GM18507 (cell line): ENCODE data around the gene PRKCQ.

Source experiments
- DNase-seq: peaks from one replicate; pipeline ENCODE4 v3.0.0; 2011; ENCODE audit warnings: low read depth; ENCODE audit not compliant: insufficient read length; ENCODE audit errors: extremely low spot score
- FAIRE-seq: peaks from 2 replicates; lab custom pipeline; 2011; peaks lifted over from hg19 to GRCh38; lab: Jason Lieb, UNC

PRKCQ gene

GRCh38 chr10:6576326-6576725 is 3.8 kb downstream of the PRKCQ start:
- peak; percentile 45 for FAIRE-seq

GRCh38 chr10:6574664-6575176 is 5.4 kb downstream of the PRKCQ start:
- DNase-seq (no peak), FAIRE-seq (no peak)

More at GRCh38 chr10:6576326-6576725, 3.8 kb downstream of the PRKCQ start:
- DNase-seq = no peak

- FAIRE-seq = no peak
- no peak for DNase-seq
These were observed 9.2 kb downstream of the PRKCQ start for GRCh38 chr10:6570893-6571292.

- FAIRE-seq (no peak), DNase-seq (no peak)
These were observed 10.8 kb downstream of the PRKCQ start for GRCh38 chr10:6569259-6569658.

DNA sequence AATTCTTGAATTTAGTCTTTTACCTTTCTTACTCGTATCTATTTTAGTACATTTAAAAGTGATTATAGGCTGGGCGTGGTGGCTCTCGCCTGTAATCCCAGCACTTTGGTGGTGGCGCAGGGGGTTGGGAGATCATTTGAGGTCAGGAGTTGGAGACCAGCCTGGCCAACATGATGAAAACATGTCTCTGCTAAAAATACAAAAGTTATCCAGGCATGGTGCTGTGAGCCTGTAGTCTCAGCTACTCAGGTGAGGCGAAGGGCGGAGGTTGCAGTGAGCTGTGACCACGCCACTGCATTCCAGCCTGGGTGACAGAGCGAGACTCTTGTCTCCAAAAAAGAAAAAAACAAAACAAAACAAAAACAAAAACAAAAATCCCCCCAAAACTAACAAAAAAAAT is 12.2 kb downstream of the PRKCQ start:
- DNase-seq = no peak

DNA sequence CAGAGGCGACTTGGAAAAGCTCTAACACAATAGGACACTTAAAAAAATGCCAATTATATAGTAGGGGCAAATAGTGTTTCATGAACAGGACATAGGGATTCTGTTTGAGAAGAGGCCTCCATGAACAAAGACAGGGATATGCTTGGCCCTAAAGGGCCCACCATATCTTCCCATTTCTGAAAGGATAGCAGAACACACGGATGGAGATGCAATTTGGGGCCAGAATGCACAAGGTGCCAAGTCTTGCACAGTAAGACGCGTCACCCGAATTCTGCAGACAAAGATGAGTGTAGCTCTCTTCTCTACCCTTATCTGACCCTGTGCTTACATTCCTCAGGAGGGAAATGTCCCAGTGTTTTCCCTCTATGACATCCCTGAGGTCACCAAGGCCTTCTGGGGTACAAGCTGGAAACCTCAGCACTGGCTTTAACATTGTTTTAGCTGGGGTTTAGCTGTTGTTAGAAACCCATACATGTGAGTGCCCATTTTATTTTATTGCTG is 12.8 kb downstream of the PRKCQ start:
- DNase-seq (no peak), FAIRE-seq (no peak)

More for the DNA sequence above, 12.2 kb downstream of the PRKCQ start:
- no peak for FAIRE-seq

- FAIRE-seq (no peak), DNase-seq (no peak)
These were observed 14.5 kb downstream of the PRKCQ start for GRCh38 chr10:6565588-6565987.

DNA sequence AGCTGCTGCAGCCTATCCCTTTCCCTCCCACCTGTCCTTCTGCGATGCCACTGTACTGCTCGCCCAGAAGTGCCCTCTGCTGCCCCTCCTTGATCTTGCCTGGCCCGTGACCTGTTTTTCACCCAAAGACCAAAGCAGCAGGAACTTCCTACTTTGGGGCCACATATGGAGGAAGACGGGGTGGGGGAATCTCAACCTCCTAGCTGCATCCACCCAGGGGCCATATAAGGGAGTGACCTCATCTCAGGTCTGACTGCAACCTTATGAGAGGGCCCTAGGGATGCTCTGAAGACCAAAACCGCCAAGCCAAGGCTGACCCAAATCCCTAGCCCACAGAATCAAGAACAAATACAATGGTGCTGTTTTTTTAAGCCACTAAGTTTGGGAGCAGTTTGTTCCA is 15.7 kb downstream of the PRKCQ start:
- no peak for FAIRE-seq
- DNase-seq = no peak

DNA sequence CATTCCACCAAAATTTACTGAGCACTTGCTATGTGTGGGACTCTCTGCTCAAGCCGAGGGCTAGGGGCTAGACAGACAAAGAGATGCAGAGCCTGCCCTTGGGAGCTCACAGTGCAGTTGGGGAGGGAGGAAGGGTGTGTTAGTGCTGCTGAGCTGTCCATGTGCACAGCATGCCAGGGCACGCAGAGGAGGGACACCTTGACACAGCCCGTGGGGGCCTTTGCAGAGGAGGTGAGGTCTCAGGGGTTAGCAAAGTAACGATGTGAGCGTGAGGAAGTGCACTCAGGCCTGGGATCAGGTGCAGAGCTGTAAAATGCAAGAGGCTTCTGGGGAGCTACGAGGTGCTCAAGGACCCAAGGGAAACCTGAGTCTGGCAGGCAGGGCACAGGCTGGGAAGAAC is 16.3 kb downstream of the PRKCQ start:
- DNase-seq (no peak), FAIRE-seq (no peak)

GRCh38 chr10:6563075-6563474 is 17.0 kb downstream of the PRKCQ start:
- DNase-seq (no peak), FAIRE-seq (no peak)

GRCh38 chr10:6562221-6562620 is 17.9 kb downstream of the PRKCQ start:
- FAIRE-seq (no peak), DNase-seq (no peak)

DNA sequence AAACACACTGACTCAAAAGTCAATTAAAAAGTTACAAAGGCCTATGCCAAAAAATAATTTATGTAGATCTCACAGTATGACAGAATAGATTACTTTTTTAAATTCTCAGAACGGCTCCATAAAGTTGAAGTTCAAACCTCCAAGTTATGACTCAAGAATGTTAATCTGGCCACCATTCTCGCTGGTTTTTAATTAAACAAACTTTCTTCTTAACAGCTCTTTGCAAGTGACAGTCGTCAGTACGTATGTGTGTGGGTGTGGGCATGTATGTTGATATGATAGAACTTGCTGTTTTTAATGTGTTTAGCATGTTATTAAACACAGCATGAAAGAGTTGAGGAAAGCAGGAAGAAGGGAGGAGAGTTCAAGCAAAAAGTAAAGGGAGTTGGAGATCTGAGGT is 18.5 kb downstream of the PRKCQ start:
- DNase-seq (no peak), FAIRE-seq (no peak)

DNA sequence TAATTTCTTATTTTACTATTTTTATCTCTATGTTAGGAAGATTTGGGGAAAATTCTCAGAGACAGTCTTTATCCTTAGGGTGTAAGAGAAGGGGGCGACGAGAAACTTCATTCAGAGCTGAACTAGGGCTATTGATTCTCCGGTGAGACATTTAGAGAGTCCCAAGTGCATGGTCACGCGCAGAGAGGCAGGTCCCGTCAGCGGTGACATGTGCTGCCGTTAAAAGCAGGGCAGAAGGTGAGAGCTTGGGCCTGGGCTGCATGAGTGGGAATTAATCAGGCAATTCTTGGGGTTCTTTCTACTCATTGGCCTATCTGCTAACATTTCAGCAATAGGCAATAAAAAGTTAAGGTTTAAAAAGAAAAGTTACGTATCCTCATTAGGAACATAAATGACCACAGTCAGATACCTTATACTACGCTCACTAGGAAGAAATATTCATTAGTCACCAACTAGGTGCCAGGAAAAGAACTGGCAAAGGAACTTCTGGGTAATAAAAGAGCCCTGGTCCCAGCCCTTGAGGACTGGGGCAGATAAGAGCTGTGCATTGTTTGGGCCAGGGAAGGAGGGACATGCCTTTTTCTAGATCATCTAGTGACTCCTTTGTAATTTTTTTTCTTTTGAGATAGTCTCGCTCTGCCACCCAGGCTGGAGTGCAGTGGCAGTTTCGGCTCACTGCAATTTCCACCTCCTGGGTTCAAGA is 21.2 kb downstream of the PRKCQ start:
- DNase-seq (no peak), FAIRE-seq (no peak)

DNA sequence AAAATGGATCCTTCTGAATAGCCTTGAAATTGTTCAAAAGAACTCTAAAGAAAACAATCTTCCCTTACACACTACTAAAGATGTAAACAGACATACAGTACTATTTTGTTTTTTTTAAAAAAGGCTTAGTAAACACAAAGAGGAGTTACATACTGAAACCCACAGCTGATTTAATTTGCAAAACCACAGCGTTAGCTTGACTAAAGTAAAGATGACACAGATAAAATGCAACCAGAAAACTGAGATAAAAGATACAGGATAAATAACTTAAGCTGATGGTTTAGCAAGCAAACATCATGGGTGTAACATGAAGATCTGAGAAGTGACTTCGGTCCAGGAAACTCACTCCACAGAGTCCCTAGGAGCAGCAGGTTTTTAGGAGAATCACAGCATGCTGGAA is 21.8 kb downstream of the PRKCQ start:
- DNase-seq (no peak), FAIRE-seq (no peak)

GRCh38 chr10:6553937-6554336 is 26.1 kb downstream of the PRKCQ start:
- FAIRE-seq (no peak), DNase-seq (no peak)

- no peak for DNase-seq
- FAIRE-seq = peak; percentile 69
These were observed 36.6 kb downstream of the PRKCQ start for GRCh38 chr10:6543431-6544005.

- no peak for DNase-seq
- FAIRE-seq = no peak
These were observed 37.1 kb downstream of the PRKCQ start for GRCh38 chr10:6542999-6543430.

DNA sequence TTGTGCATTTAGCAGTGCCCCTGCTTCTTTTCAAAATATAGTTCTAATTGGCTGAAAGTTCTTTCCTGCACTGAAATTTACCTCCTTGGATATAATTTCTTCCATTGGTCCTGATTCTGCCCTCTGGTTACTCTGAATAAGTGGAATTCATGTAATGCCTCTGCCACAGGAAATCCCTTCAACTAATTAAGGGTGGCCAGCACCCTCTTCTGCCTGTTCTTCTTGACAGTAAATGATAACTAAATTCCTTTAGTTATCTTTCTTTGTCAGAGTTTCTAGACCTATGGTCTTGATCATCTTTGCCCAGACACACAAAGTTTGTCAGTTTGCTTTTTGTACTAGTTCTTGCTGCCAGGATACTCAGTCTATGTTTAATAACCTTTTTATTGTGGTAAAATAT is 40.2 kb downstream of the PRKCQ start:
- DNase-seq (no peak), FAIRE-seq (no peak)

DNA sequence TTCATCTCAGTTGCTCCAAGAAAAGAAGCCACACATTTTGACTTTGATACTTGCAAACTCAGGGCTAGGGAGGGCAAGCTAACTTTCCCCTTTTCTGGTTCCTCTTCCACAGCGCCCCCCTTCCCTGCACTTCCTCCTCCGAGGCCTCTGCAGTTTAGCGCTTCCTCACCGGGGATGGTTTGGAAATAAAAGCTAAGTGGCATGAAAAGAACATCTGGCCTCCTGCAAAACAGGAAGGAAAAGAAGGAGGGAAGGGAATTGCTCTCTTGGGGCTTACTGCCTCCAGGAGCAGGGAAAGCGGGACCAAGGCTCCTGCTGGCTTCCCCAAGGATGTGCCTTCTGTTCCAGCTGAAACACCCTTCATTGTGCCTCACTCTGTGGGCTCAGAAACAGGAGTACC is 42.3 kb downstream of the PRKCQ start:
- no peak for DNase-seq

GRCh38 chr10:6536102-6536501 is 44.0 kb downstream of the PRKCQ start:
- FAIRE-seq (no peak), DNase-seq (no peak)

More for the DNA sequence above, 42.3 kb downstream of the PRKCQ start:
- FAIRE-seq = no peak

DNA sequence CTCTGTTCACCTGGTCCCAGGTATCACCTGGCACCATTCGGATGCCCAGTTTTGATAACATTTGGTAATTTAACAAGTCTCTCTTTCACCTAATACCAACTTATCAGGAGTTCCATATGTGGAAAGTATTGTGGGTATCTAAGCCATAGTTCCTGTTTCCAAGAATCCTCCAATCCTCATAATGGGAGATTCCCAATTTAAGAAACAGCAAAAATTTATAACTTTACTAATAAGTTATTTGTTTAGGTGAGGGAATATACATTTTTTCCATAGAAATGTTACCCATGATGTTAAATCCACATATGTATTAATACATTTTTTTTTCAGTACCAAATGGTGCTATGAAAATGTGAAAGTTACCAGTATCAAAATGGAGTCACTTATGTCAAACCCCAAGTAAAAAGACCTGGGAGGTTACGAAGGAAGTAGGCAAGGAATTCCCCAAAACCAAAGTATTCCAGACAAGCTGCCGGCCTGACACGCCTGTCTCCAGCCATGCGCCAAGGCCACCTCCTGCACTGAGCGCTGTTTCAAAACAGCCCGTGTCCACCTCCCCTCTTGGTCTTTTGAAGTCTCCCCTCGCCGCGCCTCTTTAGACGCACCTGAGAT is 44.8 kb downstream of the PRKCQ start:
- DNase-seq = no peak

More for the DNA sequence above, 44.8 kb downstream of the PRKCQ start:
- FAIRE-seq = no peak
